DMS79 treated with DMSO at 0.1 percent for 48 hours (cell line): Measurements from ENCODE around the gene RETREG1.

ENCODE experiments used
- DNase-seq: peaks from one replicate; lab custom pipeline; 2025; lab: John Stamatoyannopoulos, UW

RETREG1 gene

DNA sequence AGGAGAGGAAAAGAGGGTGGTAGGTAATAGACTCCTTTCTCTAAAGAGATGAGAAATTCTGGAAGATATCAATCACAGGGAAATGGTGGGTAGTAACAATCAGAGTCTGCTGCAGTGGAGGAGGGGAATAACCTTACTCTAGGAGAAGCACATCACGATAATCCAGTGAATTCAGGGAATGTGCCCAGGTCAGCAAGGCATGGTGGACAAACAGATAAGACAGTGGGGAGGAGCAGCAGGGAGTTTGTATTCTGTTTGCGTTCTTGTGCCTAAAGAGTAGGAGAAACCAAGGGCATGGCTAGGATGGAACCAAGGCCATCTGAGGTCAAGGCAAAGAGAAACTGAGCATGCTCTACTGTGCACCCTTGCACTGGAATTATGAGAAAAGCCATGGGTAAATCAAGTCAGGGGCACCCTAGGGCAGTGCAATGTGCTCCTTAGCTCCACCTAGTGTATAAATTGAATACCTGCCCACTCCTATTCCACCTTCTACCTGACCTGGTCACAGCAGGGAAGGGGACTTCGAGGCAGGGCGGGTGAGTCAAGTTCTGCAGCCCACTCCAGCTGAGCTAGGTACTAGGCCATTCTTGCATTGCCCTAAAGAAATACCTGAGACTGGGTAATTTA lies 31.6 kb downstream of the RETREG1 start:
- no peak for DNase-seq

DNA sequence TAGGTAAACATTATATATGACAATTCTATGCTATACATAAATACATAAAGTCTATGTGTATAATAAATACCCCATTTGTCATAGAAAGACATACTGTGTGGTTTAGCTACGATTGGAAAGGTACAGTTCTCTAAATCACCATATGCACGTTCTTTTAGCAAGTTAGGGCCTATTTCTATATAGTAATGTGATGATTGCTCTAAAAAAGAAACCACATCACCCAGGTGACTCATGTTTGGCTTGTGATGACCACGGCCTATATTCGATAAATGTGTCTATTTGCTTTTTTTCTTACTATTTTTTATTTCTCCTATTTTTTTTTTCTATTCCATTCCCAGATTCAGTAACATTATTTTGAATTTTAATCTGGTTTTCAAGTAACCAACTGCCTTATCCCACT lies 34.7 kb downstream of the RETREG1 start:
- DNase-seq: no peak

DNA sequence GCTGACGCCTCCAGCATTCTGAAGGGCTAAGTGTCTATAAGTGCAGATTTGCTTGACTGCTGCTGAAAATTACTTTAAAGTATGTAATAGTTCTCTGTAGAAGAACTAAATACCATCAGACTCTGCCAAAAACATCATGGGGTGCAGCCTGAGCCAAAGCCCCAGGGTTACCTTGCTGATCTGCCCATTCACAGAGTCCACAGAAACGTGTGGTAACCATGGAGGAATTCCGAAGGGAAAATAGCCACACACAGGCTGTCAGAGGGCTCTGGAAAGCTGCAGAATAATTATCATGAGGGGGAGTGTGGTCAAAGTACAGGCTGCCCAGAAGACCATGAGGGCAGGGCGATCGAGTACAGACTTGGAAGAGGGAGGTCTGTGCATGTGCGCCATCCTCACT lies 36.4 kb downstream of the RETREG1 start:
- no peak for DNase-seq

DNA sequence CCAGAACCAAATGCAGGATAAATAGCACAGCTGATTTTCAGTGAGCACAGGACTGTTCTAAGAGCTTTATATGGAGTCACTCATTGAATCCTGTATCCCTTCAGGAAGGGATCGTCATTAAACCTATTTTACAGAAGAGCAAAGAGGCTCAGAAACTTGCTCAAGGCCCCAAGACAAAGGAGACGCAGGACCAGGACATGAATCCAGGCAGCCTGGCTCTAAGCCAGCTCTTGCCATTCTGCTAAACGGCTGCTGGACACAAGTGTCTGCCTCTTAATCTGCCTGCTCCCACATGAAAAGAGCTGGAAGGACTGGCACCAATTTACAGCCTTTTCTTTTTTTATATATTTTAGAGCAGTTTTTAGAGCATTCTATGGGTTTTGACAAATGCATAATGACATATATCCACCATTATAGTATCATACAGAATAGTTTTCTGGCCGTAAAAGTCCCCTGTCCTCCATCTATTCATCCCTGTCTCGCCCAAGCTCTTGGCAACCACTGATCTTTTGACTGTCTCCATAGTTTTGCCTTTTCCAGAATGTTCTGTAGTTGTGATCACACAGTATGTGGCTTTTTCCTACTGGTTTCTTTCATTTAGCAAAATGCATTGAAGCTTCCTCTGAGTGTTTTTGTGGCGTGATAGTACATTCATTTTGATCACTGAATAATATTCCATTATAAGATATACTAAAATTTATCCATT lies 37.5 kb downstream of the RETREG1 start:
- no peak for DNase-seq

DNA sequence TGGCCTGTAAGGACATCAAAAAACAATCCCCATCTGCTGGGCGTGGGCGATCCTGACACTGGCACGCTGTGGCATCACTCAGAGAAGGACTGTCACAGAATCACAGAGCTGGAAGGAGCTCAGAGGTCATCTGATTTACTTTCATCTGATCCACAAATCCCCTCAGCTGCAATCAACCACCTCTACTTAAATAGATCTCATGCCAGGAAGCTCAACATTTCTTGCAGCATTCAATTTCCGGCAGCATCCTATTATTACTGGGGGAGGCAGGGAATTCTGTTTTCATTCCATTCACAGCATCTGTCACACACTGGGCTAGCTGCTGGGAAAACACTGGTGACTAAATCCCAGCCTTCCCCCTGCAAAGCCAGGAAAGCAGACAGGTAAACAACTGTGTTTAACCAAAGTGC lies 38.3 kb downstream of the RETREG1 start:
- DNase-seq: no peak

DNA sequence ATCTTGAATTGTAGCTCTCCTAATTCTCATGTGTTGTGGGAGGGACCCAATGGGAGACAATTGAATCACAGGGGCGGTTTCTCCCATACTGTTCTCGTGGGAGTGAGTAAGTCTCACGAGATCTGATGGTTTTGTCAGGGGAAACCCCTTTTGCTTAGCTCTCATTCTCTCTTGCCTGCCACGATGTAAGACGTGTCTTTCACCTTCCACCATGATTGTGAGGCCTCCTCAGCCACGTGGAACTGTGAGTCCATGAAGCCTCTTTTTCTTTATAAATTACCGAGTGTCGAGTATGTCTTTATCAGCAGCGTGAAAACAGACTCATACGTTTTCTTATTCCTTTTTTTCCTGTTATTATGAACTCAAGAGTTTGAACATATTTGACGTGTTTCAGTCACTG lies 39.1 kb downstream of the RETREG1 start:
- DNase-seq: no peak

DNA sequence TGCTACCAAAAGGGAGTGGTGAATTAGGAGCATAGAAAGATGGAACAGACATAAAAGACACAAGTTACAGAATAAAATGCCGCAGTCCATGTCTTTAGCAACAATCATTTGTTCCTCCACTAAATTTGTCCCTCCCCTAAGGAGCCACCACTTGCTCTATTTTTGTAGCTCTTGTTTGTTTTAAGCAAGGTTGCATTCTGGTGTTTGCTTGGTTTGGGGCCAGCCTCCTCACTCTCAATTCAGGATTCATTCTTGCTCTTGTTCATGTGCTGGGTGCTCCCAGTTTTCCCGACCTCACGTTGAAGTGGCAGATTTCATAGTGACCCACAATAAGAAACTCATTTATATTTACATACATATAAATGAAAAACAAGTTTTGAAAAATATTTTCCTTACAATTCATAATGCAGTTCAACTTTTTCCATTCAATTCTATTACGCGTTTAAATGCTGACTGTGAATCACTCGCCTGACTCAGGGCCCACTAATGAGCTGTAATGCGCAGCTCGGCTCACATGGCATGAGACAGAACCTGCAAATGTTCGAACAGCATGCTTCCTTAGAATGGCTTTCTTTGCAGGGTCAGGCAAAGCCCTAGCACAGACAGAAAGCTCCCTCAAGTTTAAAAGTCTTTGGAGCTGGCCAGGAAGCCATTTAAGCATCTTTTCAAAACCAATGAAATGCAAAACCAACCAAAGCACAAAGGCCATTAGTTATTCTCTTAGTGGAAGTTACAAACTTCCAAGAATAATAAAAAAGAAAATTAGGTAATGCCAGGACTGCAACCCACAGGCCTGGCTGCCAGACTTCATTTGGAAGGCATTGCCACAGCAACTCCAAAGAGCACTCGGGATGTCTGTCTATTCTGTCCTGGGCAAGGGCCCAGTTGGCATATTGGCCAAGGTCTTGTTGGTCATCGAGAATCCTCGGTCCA lies 41.7 kb downstream of the RETREG1 start:
- peak; percentile 63 for DNase-seq

DNA sequence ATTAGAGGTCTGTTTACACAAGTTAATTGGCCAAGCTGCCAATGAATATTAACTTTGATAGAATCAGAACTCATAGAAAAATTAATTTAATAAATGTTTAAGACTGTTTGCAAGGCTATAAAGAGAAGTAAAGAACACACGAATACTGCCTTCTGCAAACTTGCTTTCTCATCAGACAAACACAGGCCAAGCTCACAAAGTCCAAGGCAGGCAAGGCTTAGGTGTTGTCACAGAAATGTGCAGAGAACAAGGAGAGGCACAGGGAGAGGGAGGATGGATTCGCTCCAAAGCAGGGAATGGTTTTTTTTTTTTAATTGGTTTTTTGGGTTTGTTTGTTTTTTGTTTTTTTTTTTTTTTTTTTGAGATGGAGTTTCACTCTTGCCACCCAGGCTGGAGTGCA lies 43.4 kb downstream of the RETREG1 start:
- no peak for DNase-seq

DNA sequence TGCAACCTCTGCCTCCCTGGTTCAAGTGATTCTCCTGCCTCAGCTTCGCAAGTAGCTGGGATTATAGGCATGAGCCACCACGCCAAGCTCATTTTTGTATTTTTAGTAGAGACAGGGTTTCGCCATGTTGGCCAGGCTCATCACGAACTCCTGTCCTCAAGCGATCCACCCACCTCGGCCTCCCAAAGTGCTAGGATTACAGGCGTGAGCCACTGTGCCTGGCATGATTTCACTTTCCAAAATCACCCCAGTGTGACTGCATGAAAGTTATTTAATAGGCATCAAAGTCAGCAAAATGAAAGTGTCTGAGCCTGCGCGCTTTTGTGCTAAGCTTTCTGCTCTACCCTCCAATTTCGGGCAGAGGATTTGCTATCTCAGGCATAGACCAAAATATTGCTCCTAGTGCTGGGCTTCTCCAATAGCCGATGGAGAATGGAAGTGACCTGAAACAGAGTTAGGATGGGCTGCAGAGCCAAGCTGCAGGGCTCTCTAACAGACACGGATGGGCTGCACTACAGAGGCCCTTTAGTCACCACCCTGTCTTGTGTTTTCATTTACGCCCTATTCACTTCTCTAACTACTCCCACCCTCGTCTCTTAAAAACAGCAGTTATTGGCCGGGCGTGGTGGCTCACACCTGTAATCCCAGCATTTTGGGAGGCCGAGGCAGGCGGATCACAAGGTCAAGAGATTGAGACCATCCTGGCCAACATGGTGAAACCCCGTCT lies 44.3 kb downstream of the RETREG1 start:
- DNase-seq: no peak

DNA sequence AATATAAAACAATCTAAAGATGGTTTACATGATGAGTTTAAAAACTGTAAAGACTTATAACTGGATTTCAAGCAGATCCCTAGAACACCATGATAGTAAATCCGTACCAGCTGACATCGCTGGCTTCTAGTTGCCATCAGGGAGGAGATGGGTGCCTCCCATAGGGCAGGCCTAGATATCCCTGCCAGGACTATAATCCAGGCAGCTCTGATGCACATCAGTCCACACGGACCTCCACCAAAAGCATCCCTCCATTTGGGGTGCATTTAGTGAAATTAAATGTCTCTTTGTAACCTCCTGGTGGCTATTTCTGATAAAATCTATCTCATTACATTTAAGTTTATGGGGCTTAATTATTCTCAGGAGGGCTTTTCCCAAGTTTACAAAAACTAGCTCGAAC lies 45.8 kb downstream of the RETREG1 start:
- DNase-seq: no peak

DNA sequence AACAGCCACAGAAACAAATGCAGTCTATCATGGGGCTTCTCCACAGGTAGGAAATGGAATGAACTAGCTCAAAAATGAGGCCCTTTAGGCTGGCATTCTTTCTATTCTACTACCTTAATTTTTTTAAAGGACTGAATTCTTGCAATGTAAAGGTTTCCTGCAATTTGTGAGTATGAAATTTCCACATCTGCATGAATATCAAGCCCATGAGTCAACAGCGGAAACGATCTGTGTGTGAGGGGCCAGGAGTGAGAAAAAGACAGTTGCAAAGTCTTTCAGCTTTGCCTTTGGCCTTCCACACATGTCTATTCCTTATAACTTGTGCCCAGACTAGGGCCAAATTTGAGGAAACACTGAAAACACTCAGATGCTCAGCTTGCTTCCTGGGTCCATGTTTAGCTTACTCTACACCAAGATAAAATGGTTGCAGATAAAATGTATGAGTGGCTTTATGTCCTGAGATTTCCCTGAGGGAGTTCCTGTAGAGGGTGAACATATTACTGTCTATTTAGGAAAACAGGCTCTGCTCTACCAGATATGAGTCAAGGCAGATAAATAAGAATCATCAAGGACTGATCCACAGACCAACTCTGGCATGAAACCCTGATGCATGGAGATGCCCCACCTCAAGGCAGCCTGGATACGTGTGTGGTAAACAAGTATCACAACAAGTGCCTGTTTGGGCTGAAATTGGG lies 46.5 kb downstream of the RETREG1 start:
- DNase-seq: no peak

DNA sequence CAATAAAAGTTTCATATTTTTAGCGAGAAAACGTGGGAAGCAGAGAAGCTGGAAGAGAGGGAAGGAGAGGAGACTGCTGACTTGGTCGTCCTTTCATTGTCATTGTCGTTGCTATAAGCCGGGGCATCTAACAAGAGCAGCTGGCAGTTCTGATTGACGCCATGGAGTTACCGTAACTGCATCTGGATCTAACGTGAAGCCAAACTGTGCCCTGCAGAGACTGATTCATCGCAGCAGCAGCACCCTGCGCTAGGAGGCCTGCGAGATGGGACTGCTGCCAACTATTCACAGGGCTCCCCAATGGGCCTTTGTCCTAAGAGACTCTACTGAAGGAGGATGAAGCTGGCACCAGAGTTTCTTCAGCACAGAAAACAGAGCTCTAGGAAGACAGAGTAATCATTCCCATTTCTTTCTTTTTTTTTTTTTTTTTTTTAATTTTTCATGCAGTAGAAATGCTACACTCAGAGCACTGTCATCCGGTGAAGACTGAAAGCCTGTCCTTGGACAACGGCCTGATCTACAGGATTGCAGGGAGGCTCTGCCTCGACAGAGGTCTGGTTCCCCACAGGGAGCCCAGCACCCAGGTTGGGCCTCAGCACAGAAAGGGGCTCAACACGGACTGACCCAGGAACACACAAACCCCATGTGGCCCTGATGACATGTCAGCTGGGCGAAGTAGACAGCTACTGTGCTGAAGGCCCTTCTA lies 47.8 kb downstream of the RETREG1 start:
- DNase-seq: no peak

DNA sequence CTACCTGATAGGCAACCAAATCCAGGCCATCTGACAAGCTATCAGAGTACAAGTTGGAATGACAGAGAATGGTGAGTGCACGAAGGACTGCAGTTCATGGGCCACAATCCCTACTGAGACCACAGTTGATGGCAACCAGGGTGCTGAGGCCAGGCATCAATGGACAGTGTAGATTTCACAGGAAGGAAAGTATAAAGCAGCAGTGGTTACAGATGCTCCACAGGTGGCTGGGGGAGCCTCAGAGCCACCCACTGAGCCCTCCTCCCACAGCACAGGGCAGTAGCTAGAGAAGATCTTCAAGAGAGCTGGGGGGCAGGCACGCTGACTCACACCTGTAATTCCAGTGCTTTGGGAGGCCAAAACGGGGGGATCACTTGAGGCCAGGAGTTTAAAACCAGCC lies 49.4 kb downstream of the RETREG1 start:
- DNase-seq: no peak

DNA sequence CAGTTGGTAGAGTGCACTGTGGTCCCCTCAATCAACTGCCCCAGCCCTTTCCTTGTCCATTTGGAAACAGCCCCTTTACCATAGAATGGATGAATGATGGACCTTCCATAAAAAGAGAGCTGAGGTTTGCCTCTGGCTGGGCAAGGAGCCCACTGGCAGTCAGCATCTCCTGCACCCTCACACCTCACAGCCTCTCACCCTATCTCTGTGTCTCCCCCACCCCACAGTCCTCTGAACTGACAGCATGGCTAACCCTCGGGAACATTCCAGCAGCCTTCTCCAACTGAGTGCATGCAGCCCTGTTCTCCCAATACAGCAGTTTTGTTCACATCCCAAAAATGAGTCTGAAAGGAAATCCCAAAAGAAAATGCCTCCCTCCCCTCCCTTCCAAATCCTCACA lies 51.7 kb downstream of the RETREG1 start:
- no peak for DNase-seq

DNA sequence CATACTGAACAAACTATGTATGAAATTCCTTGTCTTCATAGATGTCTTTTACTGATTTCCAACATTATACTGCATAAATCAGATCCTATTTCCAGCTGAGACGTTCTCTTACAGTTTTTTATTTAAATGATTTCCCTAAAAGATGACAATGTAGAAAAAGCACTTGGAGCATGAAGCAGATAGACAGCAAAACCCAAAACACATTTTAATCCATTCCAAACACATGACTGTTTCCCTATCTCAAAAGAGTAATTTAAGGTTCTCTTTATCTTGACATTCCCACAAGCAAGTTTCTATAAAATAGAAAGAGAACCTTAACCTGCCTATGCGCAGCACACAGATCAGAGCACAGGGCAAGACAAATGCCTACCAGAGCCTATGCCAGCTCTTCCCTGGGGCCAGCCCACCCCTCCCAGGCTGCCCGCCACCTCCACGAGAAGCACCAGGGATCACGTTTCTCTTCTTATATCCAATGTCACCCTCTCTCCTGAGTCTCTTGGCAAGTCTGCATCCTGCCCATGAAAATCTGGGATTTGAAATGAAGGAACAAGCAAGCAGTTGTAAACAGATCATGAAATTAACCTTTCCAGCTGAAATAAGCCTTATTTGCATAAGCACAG lies 52.4 kb downstream of the RETREG1 start:
- DNase-seq: no peak

DNA sequence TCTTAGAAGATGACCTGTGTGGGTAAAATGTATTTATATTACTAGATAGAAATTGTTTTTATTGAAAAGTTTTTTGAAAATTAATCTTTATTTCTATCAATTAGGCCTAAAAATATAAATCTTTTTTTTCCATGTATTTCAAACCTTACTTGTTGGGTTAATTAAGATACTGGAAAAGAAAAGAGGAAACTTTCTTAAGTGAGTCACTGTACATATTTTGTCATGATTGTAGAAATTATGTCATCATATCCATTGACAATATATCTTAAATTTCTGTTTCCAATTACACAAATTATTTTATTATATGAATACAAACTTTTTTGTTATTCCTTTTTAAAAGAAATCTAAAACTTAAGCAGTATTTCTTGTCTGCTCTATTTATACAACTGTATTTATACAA lies 53.1 kb downstream of the RETREG1 start:
- DNase-seq: no peak

DNA sequence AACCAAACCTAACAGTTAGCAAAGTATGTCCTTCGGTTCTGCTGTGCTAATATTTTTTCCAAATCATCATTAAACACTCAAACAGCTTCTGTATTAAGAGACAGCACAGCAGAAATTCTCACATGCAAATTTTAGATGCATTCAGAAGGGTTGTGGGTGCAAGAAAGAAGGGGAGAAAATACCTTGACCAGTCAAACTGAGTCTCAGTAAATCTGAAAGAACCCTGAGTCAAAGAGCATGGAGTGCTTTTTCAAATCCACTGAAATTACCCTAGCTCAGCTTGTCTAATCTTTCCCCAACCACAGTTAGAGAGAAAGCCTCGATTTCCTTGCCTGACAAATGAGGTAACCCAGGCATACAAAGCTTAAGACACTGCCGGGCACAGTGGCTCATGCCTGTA lies 55.1 kb downstream of the RETREG1 start:
- DNase-seq: no peak

DNA sequence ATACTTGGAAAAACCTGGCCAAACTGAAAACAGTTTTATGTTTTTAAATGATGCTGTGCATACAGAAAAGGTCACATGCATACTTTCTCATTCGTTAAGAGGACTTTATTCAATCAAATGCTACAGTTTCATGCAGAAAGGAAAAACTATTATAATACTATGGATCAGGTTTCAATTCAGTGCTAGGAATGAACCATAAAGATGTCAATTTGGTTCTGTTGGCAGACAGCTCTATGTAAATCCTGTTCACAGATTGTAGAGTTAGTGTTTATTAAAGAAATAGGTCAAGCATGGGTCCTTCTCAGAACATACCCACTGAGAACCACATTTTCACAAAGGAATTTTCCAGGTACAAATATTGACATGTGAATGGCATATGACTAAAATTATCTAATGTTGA lies 57.1 kb downstream of the RETREG1 start:
- DNase-seq: no peak

DNA sequence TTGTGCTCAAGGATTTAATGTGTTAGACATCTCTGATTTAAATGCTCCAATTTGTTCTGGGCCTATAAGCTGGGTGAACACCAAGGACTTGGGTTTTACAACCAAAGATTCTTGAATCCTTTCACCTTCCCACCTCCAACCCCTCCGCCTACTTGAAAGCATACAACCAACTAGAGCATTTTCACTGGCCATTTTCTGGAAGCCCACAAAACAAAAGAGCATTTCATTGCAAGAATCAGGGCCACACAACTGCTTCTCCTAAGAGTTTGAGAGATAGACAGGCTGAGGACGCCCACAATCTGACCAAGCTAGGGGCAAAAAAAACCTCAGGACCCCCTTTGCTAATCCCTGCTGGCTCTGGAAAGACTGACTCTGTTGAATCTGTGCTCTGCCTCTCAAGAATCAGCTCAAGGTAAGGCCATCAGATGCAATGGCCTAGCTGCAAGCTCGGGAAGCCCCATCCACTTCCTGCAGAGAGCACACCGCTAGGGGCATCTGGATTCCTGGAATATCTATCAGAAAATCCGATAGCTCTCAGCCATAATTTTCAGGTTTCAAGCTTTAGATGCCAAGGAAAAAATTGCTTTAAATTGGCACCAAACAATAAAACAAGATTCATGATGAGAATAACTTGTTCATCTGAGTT lies 57.7 kb downstream of the RETREG1 start:
- no peak for DNase-seq

DNA sequence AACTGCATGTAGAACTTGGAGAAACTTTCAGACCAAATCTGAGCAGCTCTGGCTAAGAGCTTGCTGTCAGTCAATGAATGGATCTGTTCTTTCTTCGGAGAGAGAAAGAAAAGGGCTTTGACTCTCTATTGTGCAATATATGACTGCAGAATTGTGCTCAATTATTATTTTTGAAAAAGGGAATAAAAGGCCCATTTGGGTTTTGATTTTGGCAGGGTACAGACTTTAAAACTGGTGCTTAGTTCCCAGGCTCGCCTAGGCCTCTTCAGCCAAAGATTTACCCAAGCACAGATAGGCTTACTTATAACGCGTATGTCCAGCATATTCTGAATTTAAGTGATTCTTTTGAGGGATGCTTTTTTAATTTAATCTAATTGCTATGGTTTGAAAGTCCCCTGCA lies 59.3 kb downstream of the RETREG1 start:
- DNase-seq: no peak
